Thymus (tissue), 11 donors: ENCODE results near the gene NDUFS2. TPM values are rescaled to one million over a fixed set of nuclear protein-coding genes. Genes with fewer than 3 reads are reported as not detected.

Source experiments
- DNase-seq, 9 donors: peaks; one replicate each; pipeline ENCODE4 v3.0.0-alpha.2; 2013; ENCODE audit warnings: low spot score in 9 of 9, low read depth in 6 of 9, missing footprints in 1 of 9
- H3K27ac ChIP-seq, 2 donors: one replicate each; pipeline ENCODE4 v1.5.1; 2013; ENCODE audit warnings: control low read depth in 1 of 2, low read depth in 1 of 2, low read length in 1 of 2, mild to moderate bottlenecking in 1 of 2, moderate library complexity in 1 of 2
- H3K27me3 ChIP-seq, 2 donors: one replicate each; pipeline ENCODE4 v1.5.1; 2013; ENCODE audit warnings: low read length in 1 of 2; ENCODE audit not compliant: control insufficient read depth in 2 of 2, insufficient read depth in 1 of 2
- H3K36me3 ChIP-seq, 2 donors: one replicate each; pipeline ENCODE4 v1.5.1; 2013; ENCODE audit warnings: low read length in 1 of 2, mild to moderate bottlenecking in 1 of 2, moderate library complexity in 1 of 2; ENCODE audit not compliant: control insufficient read depth in 2 of 2, insufficient read depth in 2 of 2
- H3K4me1 ChIP-seq, 2 donors: one replicate each; pipeline ENCODE4 v1.5.1; 2013; ENCODE audit warnings: low read length in 2 of 2; ENCODE audit not compliant: control insufficient read depth in 2 of 2, insufficient read depth in 2 of 2
- H3K4me3 ChIP-seq, 2 donors: one replicate each; pipeline ENCODE4 v1.5.1; 2013; ENCODE audit warnings: low read length in 2 of 2, control low read depth in 1 of 2, mild to moderate bottlenecking in 1 of 2
- H3K9me3 ChIP-seq, 2 donors: one replicate each; pipeline ENCODE4 v1.5.1; 2013; ENCODE audit warnings: low read length in 1 of 2, mild to moderate bottlenecking in 1 of 2; ENCODE audit not compliant: control insufficient read depth in 2 of 2, insufficient read depth in 1 of 2
- WGBS: extraction: QIAGEN DNeasy Blood & Tissue Kit; methylation state at CpG from one replicate; pipeline ENCODE4 v1.1.7; 2013; 5-methylcytosine and 5-hydroxymethylcytosine counted together
- polyA plus RNA-seq: library from polyadenylated mRNA; stranded (reverse); fragments of 200-250 nt; gene quantifications from one replicate; pipeline ENCODE4 v1.2.3, GENCODE V29; 2013
- total RNA-seq: library from RNA; stranded (reverse); fragments of 120-200 nt; gene quantifications from one replicate; pipeline ENCODE4 v1.2.4, GENCODE V29; 2013
- donor health status: healthy.

Gene NDUFS2
- total and polyA plus RNA-seq, 2 donors: 39.9 to 67.7 TPM

DNA sequence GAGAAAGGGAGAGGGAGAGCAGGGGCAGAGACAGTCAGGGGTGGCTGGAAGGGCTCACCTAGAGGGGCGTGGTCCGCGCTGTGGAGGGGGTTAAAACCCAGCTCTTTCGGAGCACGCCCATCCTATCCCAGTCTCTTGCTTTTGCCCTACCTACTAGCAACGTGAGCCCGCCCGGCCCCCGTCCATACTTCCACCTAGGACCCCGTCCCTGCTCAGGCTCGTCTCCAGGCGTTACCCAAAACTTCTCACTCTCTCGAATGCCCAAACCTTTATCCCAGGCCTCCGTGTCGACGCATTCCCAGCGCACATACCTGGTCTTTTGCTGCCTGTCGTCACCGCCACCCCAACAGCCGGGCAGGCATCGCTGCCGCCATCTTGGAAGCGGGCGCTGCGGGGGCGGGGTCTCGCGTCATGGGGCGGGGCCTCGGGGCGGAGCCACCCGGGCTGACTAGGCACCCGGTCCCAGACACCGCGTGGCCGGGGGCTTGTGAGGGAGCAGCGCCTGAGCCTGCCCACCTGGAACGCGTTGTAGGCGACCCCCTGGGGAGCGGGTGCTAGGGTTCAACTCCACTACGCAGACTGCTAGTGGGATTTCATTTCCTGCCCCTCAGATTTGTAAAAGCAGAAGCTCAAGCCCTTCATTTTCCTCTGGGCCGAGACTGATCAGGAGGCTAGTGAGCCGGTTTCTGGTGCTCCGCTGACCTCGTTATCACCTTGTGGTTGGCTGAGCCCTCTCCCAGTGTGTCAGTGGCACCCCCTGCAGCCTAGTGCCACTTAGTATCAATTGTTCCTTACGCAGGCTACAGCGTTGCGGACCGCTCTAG is 24.8 kb upstream of the NDUFS2 start, which contains the start of gene B4GALT3:
TSS of gene B4GALT3 (minus strand) at position 396 of the 824 bp plus-strand sequence. CDS start 1,447 bp downstream, outside the sequence.
- peaks cover 12 to 25% of the 10 kb centered on the region in 2 donors for H3K4me1 ChIP-seq
- peak within 1 kb of the TSS; percentile 71 to 86 for H3K27ac ChIP-seq
- DNase-seq: peak; percentile 64 to 92 (median 84)
- WGBS: 6% methylated on average over 50 of the region's 50 CpGs
- H3K9me3 ChIP-seq: no peaks in the 10 kb centered on the region
- peak within 1 kb of the TSS; percentile 85 to 87 for H3K4me3 ChIP-seq
- peaks cover 25 to 32% of the 10 kb centered on the region in 2 donors for H3K36me3 ChIP-seq
- H3K27me3 ChIP-seq: no peaks in the 10 kb centered on the region

DNA sequence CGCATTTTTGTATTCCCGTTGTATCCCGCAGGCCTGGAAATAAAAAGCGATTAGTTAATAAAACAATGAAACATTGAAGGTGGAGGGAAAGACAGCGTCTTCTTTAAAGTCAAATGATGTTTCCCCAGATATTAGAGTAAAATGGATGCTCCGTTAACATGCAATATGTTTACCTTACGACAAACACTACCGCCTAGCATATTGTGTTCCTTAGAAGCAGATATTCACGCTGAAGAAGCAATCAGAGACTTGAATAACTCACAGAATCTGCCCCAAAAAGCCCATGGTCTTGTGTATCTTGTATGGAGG is 24.3 kb upstream of the NDUFS2 start:
- Histone ChIP-seq H3K36me3 (peaks cover 19 to 26% of the 10 kb centered on the region in 2 donors), H3K4me1 (peaks cover 12 to 30% of the 10 kb centered on the region in 2 donors), H3K27me3 (no peaks in the 10 kb centered on the region), H3K27ac (peak overlapping the region; percentile 68 to 80), H3K4me3 (peak overlapping the region in 1 of 2 donors; percentile 87), H3K9me3 (no peaks in the 10 kb centered on the region)
- 90% methylated on average over 9 of the region's 9 CpGs for WGBS
- no peak for DNase-seq

DNA sequence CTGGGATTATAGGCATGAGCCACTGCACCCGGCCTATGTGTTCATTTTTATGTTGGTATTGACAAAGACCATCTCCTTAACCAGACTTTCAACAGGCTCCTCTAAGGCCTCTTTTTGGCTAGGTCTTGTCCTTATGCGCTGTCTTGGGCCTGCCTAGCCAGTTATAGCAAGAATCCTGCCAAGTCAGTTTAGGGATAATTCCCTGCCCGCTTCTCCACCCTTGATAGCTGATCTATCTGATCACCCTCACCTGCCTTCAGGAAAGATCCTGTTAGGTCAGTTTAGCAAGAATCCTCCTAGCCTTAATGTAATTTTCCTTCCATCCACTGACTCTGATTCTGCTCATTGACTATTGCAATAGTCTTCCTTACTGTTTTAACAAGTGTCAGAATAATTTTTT is 22.5 kb upstream of the NDUFS2 start:
- Histone ChIP-seq H3K4me3 (no peak overlapping the region), H3K4me1 (peaks cover 12 to 44% of the 10 kb centered on the region in 2 donors), H3K9me3 (no peaks in the 10 kb centered on the region), H3K27ac (no peak overlapping the region), H3K27me3 (no peaks in the 10 kb centered on the region), H3K36me3 (peaks cover 5 to 11% of the 10 kb centered on the region in 2 donors)
- DNase-seq: no peak
- WGBS: 97% methylated on average over 3 of the region's 3 CpGs

DNA sequence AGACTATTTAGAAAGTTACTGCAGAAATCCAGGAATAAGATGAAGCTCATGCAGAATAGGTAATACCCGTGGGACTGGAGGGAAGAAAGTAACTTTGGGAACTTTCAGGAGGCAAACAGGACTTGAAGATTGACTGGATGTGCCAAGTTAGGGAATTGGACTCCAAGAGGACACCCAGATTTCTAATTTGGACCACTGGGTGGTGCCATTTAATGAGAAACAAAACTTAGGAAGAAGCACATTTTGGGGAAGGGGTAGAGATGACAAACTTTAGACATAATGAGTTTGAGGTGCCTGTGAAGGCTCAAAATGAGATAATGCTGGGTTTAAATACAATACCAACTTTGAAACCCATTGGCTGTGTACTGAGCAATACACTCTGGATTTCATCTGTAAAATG is 21.5 kb upstream of the NDUFS2 start:
- peak in 1 of 9 donors; percentile 39 for DNase-seq
- Histone ChIP-seq H3K27me3 (no peaks in the 10 kb centered on the region), H3K9me3 (no peaks in the 10 kb centered on the region), H3K4me3 (no peak overlapping the region), H3K36me3 (peaks cover 0 to 3% of the 10 kb centered on the region in 2 donors), H3K4me1 (peaks cover 16 to 52% of the 10 kb centered on the region in 2 donors), H3K27ac (no peak overlapping the region)
- 87% methylated on average over 1 of the region's 1 CpG for WGBS

DNA sequence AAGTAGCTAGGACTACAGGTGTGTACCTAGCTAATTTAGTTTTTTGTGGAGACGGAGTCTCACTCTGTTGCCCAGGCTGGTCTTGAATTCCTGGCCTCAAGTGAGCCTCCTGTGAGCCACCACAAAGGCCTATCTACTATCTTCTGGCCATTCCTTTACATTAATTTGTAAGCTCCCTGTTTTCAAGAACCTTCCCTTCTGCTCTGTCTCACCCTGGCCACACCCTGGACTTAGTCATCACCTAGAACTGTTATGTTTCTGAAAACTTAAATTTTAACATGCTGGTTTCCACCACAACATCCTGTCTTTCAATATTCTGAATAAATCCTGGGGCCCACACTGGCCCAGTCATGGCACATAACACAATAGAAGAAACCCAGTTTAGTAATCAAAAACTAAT is 20.0 kb upstream of the NDUFS2 start:
- Histone ChIP-seq H3K36me3 (no peaks in the 10 kb centered on the region), H3K4me3 (no peak overlapping the region), H3K27me3 (no peaks in the 10 kb centered on the region), H3K9me3 (no peaks in the 10 kb centered on the region), H3K4me1 (peaks cover 16 to 53% of the 10 kb centered on the region in 2 donors), H3K27ac (peak overlapping the region; percentile 45 to 52)
- peak in 1 of 9 donors; percentile 47 for DNase-seq
- 96% methylated on average over 1 of the region's 1 CpG for WGBS

DNA sequence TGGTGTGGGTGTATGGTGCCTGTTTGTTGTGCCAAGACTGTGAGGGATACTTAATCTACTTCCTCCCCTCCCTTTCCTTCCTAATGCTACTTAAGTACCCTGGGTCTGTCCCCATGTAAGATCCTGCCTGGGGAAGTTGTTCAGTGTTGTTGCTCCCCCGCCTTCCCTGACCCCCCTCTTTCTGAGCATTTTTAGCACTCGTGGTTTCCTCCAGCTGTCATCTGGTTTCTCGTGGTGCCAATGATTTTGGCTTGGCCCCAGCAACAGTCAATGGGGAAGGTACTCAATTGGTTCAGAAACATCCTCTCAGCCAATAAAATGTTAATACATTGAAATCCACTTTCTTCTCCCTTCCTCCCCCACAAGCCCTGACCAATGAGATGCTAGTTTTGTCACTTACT is 16.9 kb upstream of the NDUFS2 start:
- peaks cover 12 to 55% of the 10 kb centered on the region in 2 donors for H3K4me1 ChIP-seq
- no peaks in the 10 kb centered on the region for H3K9me3 ChIP-seq
- H3K4me3 ChIP-seq: no peak overlapping the region
- no peaks in the 10 kb centered on the region for H3K36me3 ChIP-seq
- peak overlapping the region; percentile 86 to 97 for H3K27ac ChIP-seq
- no peaks in the 10 kb centered on the region for H3K27me3 ChIP-seq
- WGBS: 0% methylated on average over 3 of the region's 3 CpGs
- peak in 8 of 9 donors; percentile 62 to 93 (median 78) for DNase-seq

DNA sequence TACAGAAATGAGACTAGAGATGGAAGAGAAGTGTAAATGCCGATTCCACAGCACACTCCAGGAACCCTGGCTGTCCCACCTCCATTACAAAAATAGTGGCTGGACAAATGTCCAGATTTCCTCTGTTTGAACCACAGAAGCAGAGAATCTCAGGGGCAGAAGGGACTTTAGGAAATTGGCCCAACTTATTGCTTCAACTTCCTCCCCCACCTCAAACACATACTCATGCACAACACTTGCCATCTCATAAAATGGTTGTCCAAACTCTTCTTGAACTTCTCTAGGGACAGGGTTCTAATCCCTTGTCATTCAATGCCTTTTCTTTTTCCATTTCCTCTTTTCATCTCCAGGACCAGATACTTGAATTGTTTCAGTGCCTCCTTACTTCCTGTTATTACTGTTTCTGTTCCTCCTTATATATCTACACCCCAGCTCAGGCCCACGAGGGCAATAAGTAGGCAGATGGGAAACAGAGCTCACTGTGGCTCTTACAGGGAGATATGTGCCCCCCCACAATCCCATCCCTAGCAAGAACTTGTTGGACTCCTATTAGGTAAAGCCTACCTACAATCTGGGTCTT is 16.3 kb upstream of the NDUFS2 start:
- peak in 1 of 9 donors; percentile 49 for DNase-seq
- 12% methylated on average over 2 of the region's 2 CpGs for WGBS
- no peaks in the 10 kb centered on the region for H3K27me3 ChIP-seq
- H3K9me3 ChIP-seq: no peaks in the 10 kb centered on the region
- peak overlapping the region; percentile 86 to 97 for H3K27ac ChIP-seq
- no peaks in the 10 kb centered on the region for H3K36me3 ChIP-seq
- H3K4me1 ChIP-seq: peaks cover 12 to 55% of the 10 kb centered on the region in 2 donors
- peak overlapping the region in 1 of 2 donors; percentile 7 for H3K4me3 ChIP-seq

DNA sequence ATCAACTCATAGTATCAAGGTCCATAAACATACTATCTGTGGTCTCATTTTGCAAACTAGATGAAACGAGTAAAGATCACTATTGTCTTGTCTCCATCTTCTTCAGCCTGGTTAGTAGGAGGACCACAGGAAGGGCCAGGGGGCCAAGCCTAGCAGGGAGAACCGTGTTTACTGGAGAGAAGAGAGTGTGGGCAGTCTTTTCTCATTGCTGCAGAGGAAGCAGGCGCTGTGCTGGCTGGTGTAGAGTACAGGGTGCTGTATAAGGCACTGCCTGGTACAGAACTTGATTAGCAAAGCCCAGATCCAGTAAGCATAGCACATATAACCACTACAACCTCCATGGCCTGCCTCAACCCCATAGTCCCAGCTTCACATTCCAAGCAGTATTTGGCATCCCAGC is 14.9 kb upstream of the NDUFS2 start:
- H3K9me3 ChIP-seq: no peaks in the 10 kb centered on the region
- H3K27ac ChIP-seq: peak overlapping the region in 1 of 2 donors; percentile 26
- DNase-seq: no peak
- no peak overlapping the region for H3K4me3 ChIP-seq
- 80% methylated on average over 3 of the region's 3 CpGs for WGBS
- H3K36me3 ChIP-seq: no peaks in the 10 kb centered on the region
- H3K27me3 ChIP-seq: peaks cover 0 to 2% of the 10 kb centered on the region in 2 donors
- H3K4me1 ChIP-seq: peaks cover 12 to 52% of the 10 kb centered on the region in 2 donors

DNA sequence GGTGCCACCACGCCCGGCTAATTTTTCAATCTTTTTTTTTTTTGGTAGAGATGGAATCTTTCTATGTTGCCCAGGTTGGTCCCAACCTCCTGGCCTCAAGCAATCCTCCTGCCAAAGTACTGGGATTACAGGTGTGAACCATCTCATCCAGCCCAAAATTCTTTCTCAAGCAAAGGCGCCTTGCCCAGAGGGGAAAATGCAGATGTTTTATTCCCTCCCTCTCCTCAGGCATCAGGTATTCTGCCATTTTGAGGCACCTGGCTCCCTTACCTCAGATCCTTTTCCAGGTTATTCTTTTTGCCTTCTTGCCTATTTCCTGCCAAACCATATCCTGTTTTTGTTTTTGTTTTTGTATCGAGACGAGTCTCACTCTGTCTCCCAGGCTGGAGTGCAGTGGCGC is 13.8 kb upstream of the NDUFS2 start:
- peaks cover 12 to 48% of the 10 kb centered on the region in 2 donors for H3K4me1 ChIP-seq
- DNase-seq: no peak
- H3K36me3 ChIP-seq: no peaks in the 10 kb centered on the region
- H3K4me3 ChIP-seq: no peak overlapping the region
- 91% methylated on average over 6 of the region's 6 CpGs for WGBS
- H3K27me3 ChIP-seq: peaks cover 0 to 2% of the 10 kb centered on the region in 2 donors
- no peaks in the 10 kb centered on the region for H3K9me3 ChIP-seq
- no peak overlapping the region for H3K27ac ChIP-seq
